Measurements from ENCODE around the gene CEP72. TPM values are rescaled to one million over a fixed set of nuclear protein-coding genes. Genes with fewer than 3 reads are reported as not detected.
"Not testable (repeated sequence)": the region's sequence is repeated elsewhere in the genome, so short reads cannot be mapped to it uniquely, and the experiment has no call there.

The CEP72 gene
- total RNA-seq, 1 donor from 2014 or later, result 7.0 TPM

GRCh38 chr5:625516-625915, 13.4 kb downstream of the CEP72 start:
- Histone ChIP-seq H3K27ac (ENCODE audit: low read depth, low read length) (no peak overlapping the region), H3K4me1 (ENCODE audit: insufficient read depth, low read length) (no peaks in the 10 kb centered on the region), H3K27me3 (ENCODE audit: insufficient read depth, low read length) (no peaks in the 10 kb centered on the region), H3K36me3 (ENCODE audit: insufficient read depth, low read length) (no peaks in the 10 kb centered on the region), H3K4me3 (ENCODE audit: insufficient read depth, low read depth, low read length) (no peak overlapping the region), H3K9ac (ENCODE audit: low read length) (no peak overlapping the region), H3K79me2 (ENCODE audit: insufficient read depth, low read length) (no peaks in the 10 kb centered on the region), H3K4me2 (ENCODE audit: low read length) (no peak overlapping the region), H4K20me1 (ENCODE audit: insufficient read depth, low read length) (no peaks in the 10 kb centered on the region), H3K9me3 (ENCODE audit: insufficient read depth, low read depth, low read length) (no peaks in the 10 kb centered on the region), H2AFZ (ENCODE audit: low read depth, low read length) (no peak overlapping the region)
- Mint-ChIP-seq H3K4me1 (ENCODE audit: low read depth, unreplicated experiment) (no peaks in the 10 kb centered on the region), H3K36me3 (ENCODE audit: low read depth, unreplicated experiment) (peaks cover 15% of the 10 kb centered on the region), H3K4me3 (ENCODE audit: unreplicated experiment) (no peak overlapping the region), H3K27me3 (ENCODE audit: low read depth, unreplicated experiment) (peaks cover 2% of the 10 kb centered on the region), H3K27ac (ENCODE audit: unreplicated experiment) (no peak overlapping the region), H3K9me3 (ENCODE audit: unreplicated experiment) (no peaks in the 10 kb centered on the region)
- DNase-seq (ENCODE audit: low read depth), result no peak
- TF ChIP-seq CTCF (IDR thresholded peaks at IDR 0.05; ENCODE audit: insufficient read depth, low read depth, low read length) (no peak), EZH2 (IDR thresholded peaks at IDR 0.05; ENCODE audit: insufficient read depth, low read length) (no peak)
- FAIRE-seq, result no peak

GRCh38 chr5:626850-627249, 14.7 kb downstream of the CEP72 start:
- no peak for FAIRE-seq
- no peak overlapping the region for H3K9ac ChIP-seq (ENCODE audit: low read length)
- H3K4me3 ChIP-seq (ENCODE audit: insufficient read depth, low read depth, low read length), result no peak overlapping the region
- H3K36me3 Mint-ChIP-seq (ENCODE audit: low read depth, unreplicated experiment), result peaks cover 12% of the 10 kb centered on the region
- H3K27ac Mint-ChIP-seq (ENCODE audit: unreplicated experiment), result no peak overlapping the region
- H3K4me1 Mint-ChIP-seq (ENCODE audit: low read depth, unreplicated experiment), result no peaks in the 10 kb centered on the region
- H3K27me3 ChIP-seq (ENCODE audit: insufficient read depth, low read length), result no peaks in the 10 kb centered on the region
- no peaks in the 10 kb centered on the region for H4K20me1 ChIP-seq (ENCODE audit: insufficient read depth, low read length)
- H3K4me2 ChIP-seq (ENCODE audit: low read length), result no peak overlapping the region
- no peaks in the 10 kb centered on the region for H3K4me1 ChIP-seq (ENCODE audit: insufficient read depth, low read length)
- no peaks in the 10 kb centered on the region for H3K36me3 ChIP-seq (ENCODE audit: insufficient read depth, low read length)
- H3K79me2 ChIP-seq (ENCODE audit: insufficient read depth, low read length), result no peaks in the 10 kb centered on the region
- H3K4me3 Mint-ChIP-seq (ENCODE audit: unreplicated experiment), result no peak overlapping the region
- no peaks in the 10 kb centered on the region for H3K9me3 ChIP-seq (ENCODE audit: insufficient read depth, low read depth, low read length)
- H2AFZ ChIP-seq (ENCODE audit: low read depth, low read length), result no peak overlapping the region
- DNase-seq (ENCODE audit: low read depth), result no peak
- no peaks in the 10 kb centered on the region for H3K9me3 Mint-ChIP-seq (ENCODE audit: unreplicated experiment)
- no peak for TF ChIP-seq CTCF (IDR thresholded peaks at IDR 0.05; ENCODE audit: insufficient read depth, low read depth, low read length)
- TF ChIP-seq EZH2 (IDR thresholded peaks at IDR 0.05; ENCODE audit: insufficient read depth, low read length), result no peak
- peaks cover under 1% of the 10 kb centered on the region for H3K27me3 Mint-ChIP-seq (ENCODE audit: low read depth, unreplicated experiment)
- H3K27ac ChIP-seq (ENCODE audit: low read depth, low read length), result no peak overlapping the region

- DNase-seq (ENCODE audit: low read depth), result no peak
- no peak overlapping the region for H3K4me2 ChIP-seq (ENCODE audit: low read length)
- FAIRE-seq, result no peak
- no peaks in the 10 kb centered on the region for H3K4me1 ChIP-seq (ENCODE audit: insufficient read depth, low read length)
- TF ChIP-seq EZH2 (IDR thresholded peaks at IDR 0.05; ENCODE audit: insufficient read depth, low read length), result no peak
- no peak for TF ChIP-seq CTCF (IDR thresholded peaks at IDR 0.05; ENCODE audit: insufficient read depth, low read depth, low read length)
- no peak overlapping the region for H2AFZ ChIP-seq (ENCODE audit: low read depth, low read length)
- no peaks in the 10 kb centered on the region for H4K20me1 ChIP-seq (ENCODE audit: insufficient read depth, low read length)
- Mint-ChIP-seq H3K27ac (ENCODE audit: unreplicated experiment) (no peak overlapping the region), H3K27me3 (ENCODE audit: low read depth, unreplicated experiment) (no peaks in the 10 kb centered on the region), H3K9me3 (ENCODE audit: unreplicated experiment) (no peaks in the 10 kb centered on the region), H3K4me1 (ENCODE audit: low read depth, unreplicated experiment) (no peaks in the 10 kb centered on the region), H3K4me3 (ENCODE audit: unreplicated experiment) (no peak overlapping the region), H3K36me3 (ENCODE audit: low read depth, unreplicated experiment) (peaks cover 7% of the 10 kb centered on the region)
- H3K79me2 ChIP-seq (ENCODE audit: insufficient read depth, low read length), result no peaks in the 10 kb centered on the region
- H3K4me3 ChIP-seq (ENCODE audit: insufficient read depth, low read depth, low read length), result no peak overlapping the region
- no peaks in the 10 kb centered on the region for H3K27me3 ChIP-seq (ENCODE audit: insufficient read depth, low read length)
- no peaks in the 10 kb centered on the region for H3K36me3 ChIP-seq (ENCODE audit: insufficient read depth, low read length)
- no peak overlapping the region for H3K9ac ChIP-seq (ENCODE audit: low read length)
- no peaks in the 10 kb centered on the region for H3K9me3 ChIP-seq (ENCODE audit: insufficient read depth, low read depth, low read length)
- no peak overlapping the region for H3K27ac ChIP-seq (ENCODE audit: low read depth, low read length)
These were observed 15.7 kb downstream of the CEP72 start for GRCh38 chr5:627840-628239.

GRCh38 chr5:628351-629205, 16.4 kb downstream of the CEP72 start:
- H3K36me3 ChIP-seq (ENCODE audit: insufficient read depth, low read length); H3K4me3 Mint-ChIP-seq (ENCODE audit: unreplicated experiment); FAIRE-seq; H3K9me3 Mint-ChIP-seq (ENCODE audit: unreplicated experiment); H3K27me3 Mint-ChIP-seq (ENCODE audit: low read depth, unreplicated experiment); H3K27me3 ChIP-seq (ENCODE audit: insufficient read depth, low read length); DNase-seq (ENCODE audit: low read depth); H3K4me1 ChIP-seq (ENCODE audit: insufficient read depth, low read length); H3K4me1 Mint-ChIP-seq (ENCODE audit: low read depth, unreplicated experiment); H4K20me1 ChIP-seq (ENCODE audit: insufficient read depth, low read length); H3K36me3 Mint-ChIP-seq (ENCODE audit: low read depth, unreplicated experiment); H3K4me2 ChIP-seq (ENCODE audit: low read length); H2AFZ ChIP-seq (ENCODE audit: low read depth, low read length); H3K9me3 ChIP-seq (ENCODE audit: insufficient read depth, low read depth, low read length); H3K9ac ChIP-seq (ENCODE audit: low read length); H3K27ac ChIP-seq (ENCODE audit: low read depth, low read length); H3K79me2 ChIP-seq (ENCODE audit: insufficient read depth, low read length); H3K27ac Mint-ChIP-seq (ENCODE audit: unreplicated experiment); H3K4me3 ChIP-seq (ENCODE audit: insufficient read depth, low read depth, low read length): not testable (repeated sequence)

Data from astrocyte (in vitro differentiated cells and primary cell).